A673 (cell line): ENCODE results near the gene GMIP. TPM values are rescaled to one million over a fixed set of nuclear protein-coding genes. Genes with fewer than 3 reads are reported as not detected.
A peak's percentile ranks its signal among the peaks of the same experiment; 100 is the strongest.

Source experiments
- BruUV-seq: library from RNA; stranded (reverse); fragments of 400-500 nt; replicated peaks from 2 replicates; lab custom pipeline; 2021; lab: Mats Ljungman, UMichigan
- CTCF ChIA-PET: fragments of 300-600 bp; sonication (Branson Sonifier 250); formaldehyde crosslinking; loops from one replicate; lab custom pipeline; 2022; ENCODE audit warnings: antibody characterized with exemption; lab: Charles Lee
- POLR2A ChIA-PET: fragments of 300-600 bp; sonication (Branson Sonifier 250); formaldehyde crosslinking; loops from one replicate; lab custom pipeline; 2022; ENCODE audit warnings: antibody characterized with exemption; ENCODE audit not compliant: low non-redundant PET; lab: Charles Lee
- DNase-seq: peaks from one replicate; pipeline ENCODE4 v3.0.0-alpha.2; 2015; ENCODE audit warnings: low spot score
- H3K27ac ChIP-seq: fragments of 200-600 bp; sonication (generic); 2 replicates; pipeline ENCODE4 v1.5.1; 2016; ENCODE audit warnings: mixed run types, low read depth, mild to moderate bottlenecking, mixed read lengths, antibody characterized with exemption, low read length; ENCODE audit not compliant: poor library complexity, severe bottlenecking
- H3K27me3 ChIP-seq: fragments of 200-600 bp; sonication (generic); replicated peaks from 2 replicates; pipeline ENCODE4 v1.6.1; 2017; ENCODE audit warnings: mixed run types, low read depth, mild to moderate bottlenecking, mixed read lengths, antibody characterized with exemption, low read length; ENCODE audit not compliant: insufficient read depth, poor library complexity
- H3K36me3 ChIP-seq: fragments of 200-600 bp; sonication (generic); 2 replicates; pipeline ENCODE4 v1.6.1; 2016; ENCODE audit warnings: mixed run types, mild to moderate bottlenecking, mixed read lengths, antibody characterized with exemption, low read length; ENCODE audit not compliant: insufficient read depth, poor library complexity, severe bottlenecking
- H3K4me1 ChIP-seq: fragments of 200-600 bp; sonication (generic); 2 replicates; pipeline ENCODE4 v1.6.1; 2017; ENCODE audit warnings: mixed run types, mild to moderate bottlenecking, mixed read lengths, antibody characterized with exemption, low read length; ENCODE audit not compliant: insufficient read depth, poor library complexity, severe bottlenecking
- H3K4me3 ChIP-seq: fragments of 200-600 bp; sonication (generic); 2 replicates; pipeline ENCODE4 v1.5.1; 2016; ENCODE audit warnings: low read depth, mixed run types, mild to moderate bottlenecking, mixed read lengths, low read length; ENCODE audit not compliant: poor library complexity, severe bottlenecking
- H3K9me3 ChIP-seq: fragments of 200-600 bp; sonication (generic); 2 replicates; pipeline ENCODE4 v1.6.1; 2016; ENCODE audit warnings: mixed run types, low read depth, mild to moderate bottlenecking, mixed read lengths, antibody characterized with exemption, low read length; ENCODE audit not compliant: poor library complexity, severe bottlenecking
- CTCF ChIP-seq: fragments of 300-800, 200-600 bp; sonication (generic); conservative IDR thresholded peaks from 2 replicates; pipeline ENCODE4 v1.5.1; 2017; ENCODE audit warnings: low read depth, mild to moderate bottlenecking, antibody characterized with exemption, low read length, moderate library complexity, mixed read lengths
- EZH2 ChIP-seq: fragments of 200-600 bp; sonication (generic); IDR thresholded peaks from 2 replicates; pipeline ENCODE4 v1.6.1; 2017; ENCODE audit warnings: borderline replicate concordance, low read depth, mild to moderate bottlenecking, mixed read lengths, antibody characterized with exemption, low read length; ENCODE audit not compliant: poor library complexity, severe bottlenecking
- intact Hi-C: fragments of 100-400 bp; cut with micrococcal nuclease; formaldehyde crosslinking; loops from one replicate; pipeline ENCODE4 v1.10.0; 2022; ENCODE audit not compliant: unreplicated experiment
- total RNA-seq: library from RNA; stranded (reverse); gene quantifications from 2 replicates; pipeline ENCODE4 v1.2.3, GENCODE V29; 2021

Gene GMIP
- total RNA-seq, 1 experiment from 2014 or later = 9.0 TPM

- Histone ChIP-seq H3K4me3 (peak overlapping the region; percentile 86), H3K36me3 (peaks cover 27% of the 10 kb centered on the region), H3K27ac (no peak overlapping the region), H3K4me1 (peaks cover 12% of the 10 kb centered on the region), H3K9me3 (no peaks in the 10 kb centered on the region), H3K27me3 (no peaks in the 10 kb centered on the region)
- no peak for TF ChIP-seq EZH2
- no peak for TF ChIP-seq CTCF
- peak; percentile 18 for DNase-seq
- ChIA-PET POLR2A (interaction anchor here (0.7 kb wide), 1 partner anchor 130 kb away, joined by 8 read pairs; no protein-coding TSS in a partner anchor), CTCF (no interaction called here)
- intact Hi-C loops = no loop called here
- no TSS peak for BruUV-seq
Measured at GRCh38 chr19:19661675-19662251, 18.3 kb upstream of the GMIP start.

- POLR2A ChIA-PET = interaction anchor here (0.8 kb wide), 1 partner anchor 70 kb away, joined by 5 read pairs; no protein-coding TSS in a partner anchor
- intact Hi-C loops = no loop called here
- CTCF ChIA-PET = no interaction called here
Measured at GRCh38 chr19:19661141-19661674, 17.8 kb upstream of the GMIP start.

GRCh38 chr19:19659646-19660245, 16.3 kb upstream of the GMIP start:
- ChIA-PET POLR2A (no interaction called here), CTCF (no interaction called here)
- H3K27me3 ChIP-seq = no peaks in the 10 kb centered on the region
- no peak overlapping the region for H3K27ac ChIP-seq
- H3K4me1 ChIP-seq = peaks cover 12% of the 10 kb centered on the region
- no peak for DNase-seq
- TF ChIP-seq CTCF = no peak
- TF ChIP-seq EZH2 = no peak
- H3K36me3 ChIP-seq = peaks cover 47% of the 10 kb centered on the region
- intact Hi-C loops = no loop called here
- no TSS peak for BruUV-seq
- H3K9me3 ChIP-seq = no peaks in the 10 kb centered on the region
- no peak overlapping the region for H3K4me3 ChIP-seq

More at GRCh38 chr19:19661141-19661674, 17.8 kb upstream of the GMIP start:
- no peak overlapping the region for H3K4me3 ChIP-seq
- DNase-seq = no peak
- no TSS peak for BruUV-seq
- H3K27me3 ChIP-seq = no peaks in the 10 kb centered on the region
- H3K9me3 ChIP-seq = no peaks in the 10 kb centered on the region
- TF ChIP-seq EZH2 = no peak
- TF ChIP-seq CTCF = no peak
- H3K27ac ChIP-seq = no peak overlapping the region
- peaks cover 12% of the 10 kb centered on the region for H3K4me1 ChIP-seq
- peaks cover 32% of the 10 kb centered on the region for H3K36me3 ChIP-seq
